Liver (tissue), 9 donors: Measurements from ENCODE around the gene MTHFD2L. TPM values are rescaled to one million over a fixed set of nuclear protein-coding genes. Genes with fewer than 3 reads are reported as not detected.
A peak's percentile ranks its signal among the peaks of the same experiment; 100 is the strongest.

ENCODE experiments used
- DNase-seq: peaks from one replicate; pipeline ENCODE4 v3.0.0-alpha.2; 2017; ENCODE audit warnings: low spot score
- H3K27ac ChIP-seq, 2 donors: one replicate each; pipeline ENCODE4 v1.7.0; 2013; ENCODE audit warnings: inconsistent platforms in 2 of 2, low read length in 2 of 2, control low read depth in 1 of 2, low read depth in 1 of 2, mild to moderate bottlenecking in 1 of 2
- H3K27me3 ChIP-seq, 4 donors: one replicate each; pipeline versions ENCODE4 v1.6.1 to v1.7.0; 2013; ENCODE audit warnings: low read length in 3 of 4, inconsistent platforms in 1 of 4, mild to moderate bottlenecking in 1 of 4, moderate library complexity in 1 of 4; ENCODE audit not compliant: control insufficient read depth in 4 of 4, insufficient read depth in 4 of 4
- H3K36me3 ChIP-seq, 4 donors: one replicate each; pipeline versions ENCODE4 v1.6.1 to v1.7.0; 2013; ENCODE audit warnings: low read length in 3 of 4, mild to moderate bottlenecking in 3 of 4, low read depth in 1 of 4, moderate library complexity in 1 of 4; ENCODE audit not compliant: control insufficient read depth in 4 of 4, insufficient read depth in 3 of 4
- H3K4me1 ChIP-seq, 4 donors: one replicate each; pipeline versions ENCODE4 v1.6.1 to v1.7.0; 2013; ENCODE audit warnings: low read length in 3 of 4, mild to moderate bottlenecking in 3 of 4, moderate library complexity in 1 of 4; ENCODE audit not compliant: control insufficient read depth in 4 of 4, insufficient read depth in 4 of 4
- H3K4me3 ChIP-seq, 3 donors: one replicate each; pipeline versions ENCODE4 v1.6.1 to v1.7.0; 2013; ENCODE audit warnings: low read length in 3 of 3, control low read depth in 1 of 3, low read depth in 1 of 3, mild to moderate bottlenecking in 1 of 3
- H3K9ac ChIP-seq, 2 donors: one replicate each; pipeline ENCODE4 v1.7.0; 2013; ENCODE audit warnings: low read length in 2 of 2, mild to moderate bottlenecking in 2 of 2, moderate library complexity in 2 of 2, control low read depth in 1 of 2, low read depth in 1 of 2
- H3K9me3 ChIP-seq, 4 donors: one replicate each; pipeline versions ENCODE4 v1.6.1 to v1.7.0; 2013; ENCODE audit warnings: low read length in 3 of 4; ENCODE audit not compliant: control insufficient read depth in 4 of 4
- EGR1 ChIP-seq, 2 donors: IDR thresholded peaks; 2 replicates each; pipeline ENCODE4 v1.6.1; 2016 to 2018; ENCODE audit warnings: antibody characterized with exemption in 2 of 2, low read depth in 2 of 2
- FOXA1 ChIP-seq: IDR thresholded peaks from 2 replicates; pipeline ENCODE4 v1.6.1; 2016; ENCODE audit warnings: antibody characterized with exemption
- FOXA2 ChIP-seq: IDR thresholded peaks from 2 replicates; pipeline ENCODE4 v1.6.1; 2016; ENCODE audit warnings: antibody characterized with exemption
- GABPA ChIP-seq, 2 donors: IDR thresholded peaks in 1 of 2; conservative IDR thresholded peaks in 1 of 2; 2 replicates each; pipeline ENCODE4 v1.6.1; 2016; ENCODE audit warnings: antibody characterized with exemption in 2 of 2, mild to moderate bottlenecking in 1 of 2, moderate library complexity in 1 of 2
- HNF4A ChIP-seq, 2 donors: conservative IDR thresholded peaks; 2 replicates each; pipeline ENCODE4 v1.6.1; 2016; ENCODE audit warnings: antibody characterized with exemption in 2 of 2, mild to moderate bottlenecking in 2 of 2
- HNF4G ChIP-seq: IDR thresholded peaks from 2 replicates; pipeline ENCODE4 v1.6.1; 2016; ENCODE audit warnings: antibody characterized with exemption
- RAD21 ChIP-seq, 2 donors: IDR thresholded peaks; 2 replicates each; pipeline ENCODE4 v1.6.1; 2016; ENCODE audit warnings: antibody characterized with exemption in 2 of 2, mild to moderate bottlenecking in 2 of 2
- RXRA ChIP-seq, 2 donors: IDR thresholded peaks; 2 replicates each; pipeline ENCODE4 v1.6.1; 2017 to 2018; ENCODE audit warnings: antibody characterized with exemption in 2 of 2, mild to moderate bottlenecking in 1 of 2
- SP1 ChIP-seq: IDR thresholded peaks from 2 replicates; pipeline ENCODE4 v1.6.1; 2018; ENCODE audit warnings: antibody characterized with exemption, mild to moderate bottlenecking
- TAF1 ChIP-seq: conservative IDR thresholded peaks from 2 replicates; pipeline ENCODE4 v1.6.1; 2016; ENCODE audit warnings: antibody characterized with exemption, mild to moderate bottlenecking
- YY1 ChIP-seq: IDR thresholded peaks from 2 replicates; pipeline ENCODE4 v1.6.1; 2016; ENCODE audit warnings: antibody characterized with exemption, mild to moderate bottlenecking
- WGBS: extraction: QIAGEN DNeasy Blood & Tissue Kit; methylation state at CpG from one replicate; pipeline ENCODE4 v1.1.7; 2013; 5-methylcytosine and 5-hydroxymethylcytosine counted together
- polyA plus RNA-seq, 2 donors: library from polyadenylated mRNA; stranded (reverse) in 1 of 2; unstranded in 1 of 2; fragments of 200-250 nt in 1 of 2; fragments of >200 nt in 1 of 2; fragmentation: Nextera tagmentation in 1 of 2; extraction: Ambion mirVana in 1 of 2; gene quantifications; one replicate each; pipeline versions ENCODE4 v1.2.1 to v1.2.3, GENCODE V29; 2013 to 2015
- total RNA-seq, 2 donors: library from RNA; depleted of rRNA; stranded (reverse); fragments of >200 nt; gene quantifications; one replicate each; pipeline ENCODE4 v1.2.3, GENCODE V29; 2014
- TF ChIP-seq, protein P1 (sequence below): IDR thresholded peaks from 2 replicates; pipeline ENCODE4 v1.6.1; 2016; ENCODE audit warnings: antibody characterized with exemption
- TF ChIP-seq, protein P2 (sequence below): IDR thresholded peaks from 2 replicates; pipeline ENCODE4 v1.6.1; 2016; ENCODE audit warnings: antibody characterized with exemption
- TF ChIP-seq, protein P3 (sequence below): fragments of 150-350 bp; IDR thresholded peaks from 2 replicates; pipeline ENCODE4 v1.5.1; 2017; ENCODE audit warnings: improper control_type of control experiment, low read depth, low read length; ENCODE audit not compliant: missing input control
- TF ChIP-seq, protein P4 (sequence below): IDR thresholded peaks from 2 replicates; pipeline ENCODE4 v1.6.1; 2016; ENCODE audit warnings: antibody characterized with exemption
- TF ChIP-seq, protein P5 (sequence below): IDR thresholded peaks from 2 replicates; pipeline ENCODE4 v1.6.1; 2016; ENCODE audit warnings: antibody characterized with exemption, mild to moderate bottlenecking
- donor health status: healthy.
- donor health status: healthy.
- donor health status: healthy.
- donor health status: healthy.
- donor health status: healthy.

The MTHFD2L gene
- total and polyA plus RNA-seq, 4 donors = 7.4 to 51.5 (median 31.1) TPM

DNA sequence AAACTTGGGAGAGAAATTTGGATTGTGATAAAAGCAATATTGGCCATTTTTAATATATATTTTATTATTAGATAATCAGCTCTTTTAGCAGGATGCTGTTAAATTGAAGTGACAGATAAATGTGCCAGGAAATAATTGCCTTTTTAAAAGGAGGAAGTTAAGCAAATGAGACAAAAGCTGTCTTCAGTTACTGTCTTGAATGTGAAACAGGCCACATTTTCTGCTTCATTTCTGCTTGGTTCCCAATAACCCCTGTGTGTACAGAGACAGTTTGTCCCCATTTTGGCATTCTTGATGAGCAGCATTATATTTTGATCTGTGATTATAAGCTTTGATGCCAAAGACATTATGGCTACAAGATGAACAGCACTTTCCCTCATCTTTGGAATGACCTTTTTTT is 151.3 kb downstream of the MTHFD2L start:
- DNase-seq = no peak
- no peak overlapping the region for H3K27ac ChIP-seq

DNA sequence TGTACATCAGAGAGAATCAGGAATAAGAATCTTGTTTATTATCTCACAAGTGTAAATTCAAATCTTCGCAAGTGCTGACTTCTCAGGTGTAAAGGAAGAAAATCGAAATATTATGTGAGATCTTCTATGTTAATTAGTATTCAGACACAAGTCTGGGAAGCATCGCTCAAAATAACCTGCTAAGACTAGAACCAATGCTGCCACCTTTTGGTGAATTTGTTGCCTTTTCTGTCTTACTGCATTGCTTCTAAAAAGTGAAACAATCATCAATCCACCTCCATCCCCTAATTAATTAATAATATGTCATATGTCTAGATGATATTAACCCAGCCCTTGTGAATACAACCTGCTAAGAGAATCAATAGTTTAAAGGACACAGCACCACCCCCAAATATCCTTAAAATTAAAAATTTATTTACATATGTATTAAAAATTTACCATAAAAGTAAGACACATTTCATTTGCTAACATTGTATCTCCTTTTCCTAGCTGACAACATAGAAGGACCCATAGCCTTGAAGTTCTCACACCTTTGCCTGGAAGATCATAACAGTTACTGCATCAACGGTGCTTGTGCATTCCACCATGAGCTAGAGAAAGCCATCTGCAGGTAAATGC is 153.9 kb downstream of the MTHFD2L start:
- H3K4me3 ChIP-seq = no peak overlapping the region
- no peak for DNase-seq
- H3K9me3 ChIP-seq = no peaks in the 10 kb centered on the region
- no peaks in the 10 kb centered on the region for H3K36me3 ChIP-seq
- no peaks in the 10 kb centered on the region for H3K4me1 ChIP-seq
- no peak overlapping the region for H3K27ac ChIP-seq
- TF ChIP-seq YY1 = no peak
- TF ChIP-seq FOXA2 = no peak
- TF ChIP-seq, protein P1, sequence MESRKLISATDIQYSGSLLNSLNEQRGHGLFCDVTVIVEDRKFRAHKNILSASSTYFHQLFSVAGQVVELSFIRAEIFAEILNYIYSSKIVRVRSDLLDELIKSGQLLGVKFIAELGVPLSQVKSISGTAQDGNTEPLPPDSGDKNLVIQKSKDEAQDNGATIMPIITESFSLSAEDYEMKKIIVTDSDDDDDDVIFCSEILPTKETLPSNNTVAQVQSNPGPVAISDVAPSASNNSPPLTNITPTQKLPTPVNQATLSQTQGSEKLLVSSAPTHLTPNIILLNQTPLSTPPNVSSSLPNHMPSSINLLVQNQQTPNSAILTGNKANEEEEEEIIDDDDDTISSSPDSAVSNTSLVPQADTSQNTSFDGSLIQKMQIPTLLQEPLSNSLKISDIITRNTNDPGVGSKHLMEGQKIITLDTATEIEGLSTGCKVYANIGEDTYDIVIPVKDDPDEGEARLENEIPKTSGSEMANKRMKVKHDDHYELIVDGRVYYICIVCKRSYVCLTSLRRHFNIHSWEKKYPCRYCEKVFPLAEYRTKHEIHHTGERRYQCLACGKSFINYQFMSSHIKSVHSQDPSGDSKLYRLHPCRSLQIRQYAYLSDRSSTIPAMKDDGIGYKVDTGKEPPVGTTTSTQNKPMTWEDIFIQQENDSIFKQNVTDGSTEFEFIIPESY = no peak
- no peak for TF ChIP-seq EGR1 (IDR thresholded peaks at IDR 0.05; ENCODE audit: low read depth in 2 of 2)
- no peak for TF ChIP-seq HNF4G
- TF ChIP-seq TAF1 = no peak
- no peak for TF ChIP-seq SP1
- no peak for TF ChIP-seq RXRA (IDR thresholded peaks at IDR 0.05)
- TF ChIP-seq, protein P2, sequence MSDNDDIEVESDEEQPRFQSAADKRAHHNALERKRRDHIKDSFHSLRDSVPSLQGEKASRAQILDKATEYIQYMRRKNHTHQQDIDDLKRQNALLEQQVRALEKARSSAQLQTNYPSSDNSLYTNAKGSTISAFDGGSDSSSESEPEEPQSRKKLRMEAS = no peak
- TF ChIP-seq, protein P3, sequence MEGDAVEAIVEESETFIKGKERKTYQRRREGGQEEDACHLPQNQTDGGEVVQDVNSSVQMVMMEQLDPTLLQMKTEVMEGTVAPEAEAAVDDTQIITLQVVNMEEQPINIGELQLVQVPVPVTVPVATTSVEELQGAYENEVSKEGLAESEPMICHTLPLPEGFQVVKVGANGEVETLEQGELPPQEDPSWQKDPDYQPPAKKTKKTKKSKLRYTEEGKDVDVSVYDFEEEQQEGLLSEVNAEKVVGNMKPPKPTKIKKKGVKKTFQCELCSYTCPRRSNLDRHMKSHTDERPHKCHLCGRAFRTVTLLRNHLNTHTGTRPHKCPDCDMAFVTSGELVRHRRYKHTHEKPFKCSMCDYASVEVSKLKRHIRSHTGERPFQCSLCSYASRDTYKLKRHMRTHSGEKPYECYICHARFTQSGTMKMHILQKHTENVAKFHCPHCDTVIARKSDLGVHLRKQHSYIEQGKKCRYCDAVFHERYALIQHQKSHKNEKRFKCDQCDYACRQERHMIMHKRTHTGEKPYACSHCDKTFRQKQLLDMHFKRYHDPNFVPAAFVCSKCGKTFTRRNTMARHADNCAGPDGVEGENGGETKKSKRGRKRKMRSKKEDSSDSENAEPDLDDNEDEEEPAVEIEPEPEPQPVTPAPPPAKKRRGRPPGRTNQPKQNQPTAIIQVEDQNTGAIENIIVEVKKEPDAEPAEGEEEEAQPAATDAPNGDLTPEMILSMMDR = peak; percentile 58
- no peak for TF ChIP-seq HNF4A (conservative IDR thresholded peaks at IDR 0.05)
- TF ChIP-seq RAD21 (IDR thresholded peaks at IDR 0.05) = peak; percentile 79 to 80
- TF ChIP-seq, protein P4, sequence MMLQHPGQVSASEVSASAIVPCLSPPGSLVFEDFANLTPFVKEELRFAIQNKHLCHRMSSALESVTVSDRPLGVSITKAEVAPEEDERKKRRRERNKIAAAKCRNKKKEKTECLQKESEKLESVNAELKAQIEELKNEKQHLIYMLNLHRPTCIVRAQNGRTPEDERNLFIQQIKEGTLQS = no peak
- no peak overlapping the region for H3K9ac ChIP-seq
- no peaks in the 10 kb centered on the region for H3K27me3 ChIP-seq
- 27% methylated on average over 4 of the region's 4 CpGs for WGBS

More for the DNA sequence above, 151.3 kb downstream of the MTHFD2L start:
- no peak overlapping the region for H3K4me3 ChIP-seq
- TF ChIP-seq RXRA (IDR thresholded peaks at IDR 0.05) (no peak), GABPA (IDR thresholded peaks at IDR 0.05 in 1 of 2, conservative IDR thresholded peaks at IDR 0.05 in 1 of 2) (no peak), SP1 (no peak), FOXA1 (no peak), FOXA2 (no peak), HNF4G (no peak), EGR1 (IDR thresholded peaks at IDR 0.05; ENCODE audit: low read depth in 2 of 2) (no peak)
- TF ChIP-seq, protein P5, sequence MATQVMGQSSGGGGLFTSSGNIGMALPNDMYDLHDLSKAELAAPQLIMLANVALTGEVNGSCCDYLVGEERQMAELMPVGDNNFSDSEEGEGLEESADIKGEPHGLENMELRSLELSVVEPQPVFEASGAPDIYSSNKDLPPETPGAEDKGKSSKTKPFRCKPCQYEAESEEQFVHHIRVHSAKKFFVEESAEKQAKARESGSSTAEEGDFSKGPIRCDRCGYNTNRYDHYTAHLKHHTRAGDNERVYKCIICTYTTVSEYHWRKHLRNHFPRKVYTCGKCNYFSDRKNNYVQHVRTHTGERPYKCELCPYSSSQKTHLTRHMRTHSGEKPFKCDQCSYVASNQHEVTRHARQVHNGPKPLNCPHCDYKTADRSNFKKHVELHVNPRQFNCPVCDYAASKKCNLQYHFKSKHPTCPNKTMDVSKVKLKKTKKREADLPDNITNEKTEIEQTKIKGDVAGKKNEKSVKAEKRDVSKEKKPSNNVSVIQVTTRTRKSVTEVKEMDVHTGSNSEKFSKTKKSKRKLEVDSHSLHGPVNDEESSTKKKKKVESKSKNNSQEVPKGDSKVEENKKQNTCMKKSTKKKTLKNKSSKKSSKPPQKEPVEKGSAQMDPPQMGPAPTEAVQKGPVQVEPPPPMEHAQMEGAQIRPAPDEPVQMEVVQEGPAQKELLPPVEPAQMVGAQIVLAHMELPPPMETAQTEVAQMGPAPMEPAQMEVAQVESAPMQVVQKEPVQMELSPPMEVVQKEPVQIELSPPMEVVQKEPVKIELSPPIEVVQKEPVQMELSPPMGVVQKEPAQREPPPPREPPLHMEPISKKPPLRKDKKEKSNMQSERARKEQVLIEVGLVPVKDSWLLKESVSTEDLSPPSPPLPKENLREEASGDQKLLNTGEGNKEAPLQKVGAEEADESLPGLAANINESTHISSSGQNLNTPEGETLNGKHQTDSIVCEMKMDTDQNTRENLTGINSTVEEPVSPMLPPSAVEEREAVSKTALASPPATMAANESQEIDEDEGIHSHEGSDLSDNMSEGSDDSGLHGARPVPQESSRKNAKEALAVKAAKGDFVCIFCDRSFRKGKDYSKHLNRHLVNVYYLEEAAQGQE = no peak
- TF ChIP-seq, protein P3 = no peak
- H3K9me3 ChIP-seq = no peaks in the 10 kb centered on the region
- no peaks in the 10 kb centered on the region for H3K27me3 ChIP-seq
- H3K4me1 ChIP-seq = no peaks in the 10 kb centered on the region
- H3K36me3 ChIP-seq = no peaks in the 10 kb centered on the region
- no peak overlapping the region for H3K9ac ChIP-seq
